Parathyroid adenoma (tissue), 2 donors: ENCODE measurements around the gene TNRC6C.

Experiments used
- H2AFZ ChIP-seq: fragments of 300-600 bp; sonication (generic); one replicate; pipeline ENCODE4 v1.7.0; 2017; ENCODE audit warnings: antibody characterized with exemption, mild to moderate bottlenecking
- H3K27ac ChIP-seq: fragments of 300-600 bp; sonication (generic); one replicate; pipeline ENCODE4 v1.7.0; 2017
- H3K27me3 ChIP-seq: fragments of 300-600 bp; sonication (generic); one replicate; pipeline ENCODE4 v1.7.0; 2017; ENCODE audit warnings: low read length; ENCODE audit not compliant: control insufficient read depth, insufficient read depth
- H3K36me3 ChIP-seq: fragments of 300-600 bp; sonication (generic); one replicate; pipeline ENCODE4 v1.7.0; 2017; ENCODE audit warnings: low read length; ENCODE audit not compliant: control insufficient read depth, insufficient read depth
- H3K4me1 ChIP-seq: fragments of 300-600 bp; sonication (generic); one replicate; pipeline ENCODE4 v1.7.0; 2017; ENCODE audit warnings: control low read depth
- H3K4me2 ChIP-seq: fragments of 300-600 bp; sonication (generic); one replicate; pipeline ENCODE4 v1.7.0; 2017; ENCODE audit warnings: low read length
- H3K4me3 ChIP-seq: fragments of 300-600 bp; sonication (generic); one replicate; pipeline ENCODE4 v1.7.0; 2017; ENCODE audit warnings: low read depth, low read length
- H3K79me2 ChIP-seq: fragments of 300-600 bp; sonication (generic); one replicate; pipeline ENCODE4 v1.7.0; 2017; ENCODE audit warnings: control low read depth
- H3K9ac ChIP-seq: fragments of 300-600 bp; sonication (generic); one replicate; pipeline ENCODE4 v1.7.0; 2017; ENCODE audit warnings: mild to moderate bottlenecking
- H3K9me3 ChIP-seq: fragments of 300-600 bp; sonication (generic); one replicate; pipeline ENCODE4 v1.7.0; 2017; ENCODE audit warnings: low read length; ENCODE audit not compliant: control insufficient read depth
- TF ChIP-seq, protein P1 (sequence below): fragments of 300-600 bp; sonication (generic); IDR thresholded peaks from one replicate; pipeline ENCODE4 v1.7.0; 2017; ENCODE audit warnings: antibody characterized with exemption, mild to moderate bottlenecking
- donor health status: primary hyperparathyroidism.

Gene TNRC6C

DNA sequence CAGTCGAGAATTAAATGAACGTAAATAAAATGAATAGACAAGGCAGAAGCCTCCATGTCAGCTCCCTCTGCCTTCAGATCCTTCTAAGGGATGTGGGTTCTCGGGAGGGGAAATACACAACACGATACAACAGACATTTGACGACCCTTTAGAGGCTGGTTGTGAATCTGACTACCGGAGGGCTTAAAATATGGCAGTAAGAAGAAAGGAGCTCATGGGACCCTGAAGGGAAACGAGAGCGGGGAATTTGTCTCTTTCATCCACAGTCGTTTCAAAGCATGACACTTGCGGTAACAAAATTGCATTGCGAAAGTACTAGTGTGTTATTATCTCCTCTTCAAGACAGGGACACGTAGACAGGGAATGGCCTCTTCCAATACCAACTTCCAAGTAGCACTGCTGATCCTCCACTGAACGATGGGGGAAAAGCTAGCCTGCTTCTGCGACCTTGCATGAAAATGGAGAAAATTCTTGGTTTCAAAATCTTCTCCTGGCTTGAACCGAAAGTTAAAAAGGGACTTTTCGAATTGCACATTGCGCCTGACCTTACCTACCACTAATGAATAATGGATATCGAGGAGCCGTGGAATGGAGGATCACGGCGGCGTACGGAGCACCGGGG lies 1.2 kb upstream of the TNRC6C start:
- H3K9ac ChIP-seq = no peak overlapping the region
- H3K4me2 ChIP-seq = peak overlapping the region; percentile 85
- TF ChIP-seq, protein P1, sequence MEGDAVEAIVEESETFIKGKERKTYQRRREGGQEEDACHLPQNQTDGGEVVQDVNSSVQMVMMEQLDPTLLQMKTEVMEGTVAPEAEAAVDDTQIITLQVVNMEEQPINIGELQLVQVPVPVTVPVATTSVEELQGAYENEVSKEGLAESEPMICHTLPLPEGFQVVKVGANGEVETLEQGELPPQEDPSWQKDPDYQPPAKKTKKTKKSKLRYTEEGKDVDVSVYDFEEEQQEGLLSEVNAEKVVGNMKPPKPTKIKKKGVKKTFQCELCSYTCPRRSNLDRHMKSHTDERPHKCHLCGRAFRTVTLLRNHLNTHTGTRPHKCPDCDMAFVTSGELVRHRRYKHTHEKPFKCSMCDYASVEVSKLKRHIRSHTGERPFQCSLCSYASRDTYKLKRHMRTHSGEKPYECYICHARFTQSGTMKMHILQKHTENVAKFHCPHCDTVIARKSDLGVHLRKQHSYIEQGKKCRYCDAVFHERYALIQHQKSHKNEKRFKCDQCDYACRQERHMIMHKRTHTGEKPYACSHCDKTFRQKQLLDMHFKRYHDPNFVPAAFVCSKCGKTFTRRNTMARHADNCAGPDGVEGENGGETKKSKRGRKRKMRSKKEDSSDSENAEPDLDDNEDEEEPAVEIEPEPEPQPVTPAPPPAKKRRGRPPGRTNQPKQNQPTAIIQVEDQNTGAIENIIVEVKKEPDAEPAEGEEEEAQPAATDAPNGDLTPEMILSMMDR = no peak
- no peaks in the 10 kb centered on the region for H3K36me3 ChIP-seq
- H3K9me3 ChIP-seq = no peaks in the 10 kb centered on the region
- H3K27ac ChIP-seq = peak overlapping the region; percentile 34
- H3K79me2 ChIP-seq = peaks cover 29% of the 10 kb centered on the region
- peaks cover 13% of the 10 kb centered on the region for H3K4me1 ChIP-seq
- H3K4me3 ChIP-seq = peak overlapping the region; percentile 65
- H2AFZ ChIP-seq = peak overlapping the region; percentile 93
- no peaks in the 10 kb centered on the region for H3K27me3 ChIP-seq

GRCh38 chr17:77958716-77959125 lies 218 bp downstream of the TNRC6C start:
- Histone ChIP-seq H3K9me3 (no peaks in the 10 kb centered on the region), H3K79me2 (peaks cover 33% of the 10 kb centered on the region), H3K4me3 (peak overlapping the region; percentile 65), H3K27ac (no peak overlapping the region), H3K36me3 (no peaks in the 10 kb centered on the region), H3K9ac (no peak overlapping the region), H3K27me3 (no peaks in the 10 kb centered on the region), H3K4me2 (no peak overlapping the region), H3K4me1 (peaks cover 13% of the 10 kb centered on the region), H2AFZ (no peak overlapping the region)
- TF ChIP-seq, protein P1 = no peak

DNA sequence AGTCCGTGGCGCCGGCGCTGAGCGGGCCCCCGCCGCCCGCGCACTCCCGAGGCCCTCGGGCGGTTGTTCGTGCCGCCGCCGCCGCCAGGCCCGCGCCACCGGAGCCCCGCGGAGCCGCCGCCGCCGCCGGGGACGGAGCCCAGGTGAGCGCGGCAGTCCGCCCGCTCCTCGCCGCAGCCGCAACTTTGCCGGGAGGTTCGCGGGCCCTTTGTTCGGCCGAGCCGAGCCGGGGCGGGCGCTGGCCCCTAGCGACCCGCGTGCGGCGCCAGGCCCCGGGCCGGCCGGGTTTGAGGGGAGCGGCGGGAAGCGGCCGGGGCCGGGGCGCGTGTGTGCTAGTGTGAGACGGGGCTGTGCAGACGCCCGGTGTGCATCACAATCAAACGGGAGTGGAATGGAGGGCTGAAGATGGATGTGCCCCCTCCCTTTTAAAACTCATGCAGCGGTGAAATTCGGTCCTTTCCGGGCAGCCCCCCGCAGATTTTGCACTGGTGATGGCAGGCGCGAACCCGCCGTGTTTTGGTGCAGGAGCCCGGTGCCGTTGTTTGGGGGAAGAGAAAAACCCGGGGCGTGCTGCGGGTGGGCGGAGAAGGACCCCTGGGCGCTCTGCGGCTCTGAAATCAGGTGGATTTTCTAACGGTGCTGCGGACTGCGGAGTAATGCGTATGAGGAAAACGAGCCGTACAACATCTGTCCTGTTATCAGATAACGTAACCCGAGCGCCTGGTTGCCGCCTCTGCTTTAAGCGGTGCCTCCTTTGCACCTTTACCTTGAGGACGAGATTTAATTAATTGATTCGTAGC lies 823 bp downstream of the TNRC6C start:
- peak overlapping the region; percentile 51 for H2AFZ ChIP-seq
- no peak overlapping the region for H3K27ac ChIP-seq
- H3K79me2 ChIP-seq = peaks cover 37% of the 10 kb centered on the region

DNA sequence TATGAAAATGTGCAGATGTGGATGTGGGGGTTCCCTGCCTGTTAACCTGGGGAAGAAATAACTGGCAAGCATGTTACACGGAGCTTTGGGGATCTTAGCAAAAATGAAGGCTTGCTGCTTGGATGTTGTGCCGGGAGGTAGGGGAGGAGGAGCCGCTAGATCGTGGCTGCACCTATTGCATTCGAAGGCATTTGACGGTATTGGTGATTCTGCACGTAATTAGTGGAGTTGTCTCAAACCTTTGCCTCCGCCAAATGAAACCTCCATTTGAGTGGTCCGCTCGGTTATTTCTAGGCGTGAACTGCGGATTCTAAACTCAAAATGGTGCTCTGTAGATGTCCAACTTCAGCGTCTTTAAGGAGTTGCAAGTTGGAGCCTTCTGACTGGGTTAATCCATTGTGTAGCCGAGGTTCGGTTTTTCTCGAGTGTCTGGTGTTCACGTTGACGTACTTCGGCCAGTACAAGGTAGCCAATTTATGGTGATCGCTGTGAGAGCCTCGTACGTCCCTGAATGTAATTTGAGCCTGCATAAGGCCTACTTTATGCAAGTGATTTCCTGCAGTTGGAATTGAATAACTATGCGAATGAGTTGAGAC lies 1.5 kb downstream of the TNRC6C start:
- H3K79me2 ChIP-seq = peaks cover 41% of the 10 kb centered on the region
- no peaks in the 10 kb centered on the region for H3K27me3 ChIP-seq
- H3K36me3 ChIP-seq = no peaks in the 10 kb centered on the region
- no peaks in the 10 kb centered on the region for H3K9me3 ChIP-seq
- TF ChIP-seq, protein P1 = no peak
- peak overlapping the region; percentile 72 for H3K4me2 ChIP-seq
- peaks cover 17% of the 10 kb centered on the region for H3K4me1 ChIP-seq
- H2AFZ ChIP-seq = peak overlapping the region; percentile 51
- no peak overlapping the region for H3K9ac ChIP-seq
- no peak overlapping the region for H3K27ac ChIP-seq
- H3K4me3 ChIP-seq = peak overlapping the region; percentile 28

More for the DNA sequence above, 823 bp downstream of the TNRC6C start:
- H3K36me3 ChIP-seq = no peaks in the 10 kb centered on the region
- peaks cover 15% of the 10 kb centered on the region for H3K4me1 ChIP-seq
- TF ChIP-seq, protein P1 = no peak
- no peak overlapping the region for H3K9ac ChIP-seq
- H3K27me3 ChIP-seq = no peaks in the 10 kb centered on the region
- H3K4me2 ChIP-seq = peak overlapping the region; percentile 72
- no peaks in the 10 kb centered on the region for H3K9me3 ChIP-seq
- peak overlapping the region; percentile 28 for H3K4me3 ChIP-seq
